Trophoblast cell (in vitro differentiated cells and primary cell): ENCODE results near the gene IL20RA.

Source experiments
- DNase-seq, 2 donors: peaks; one replicate each; pipeline ENCODE4 v3.0.0-alpha.2; 2016
- H2AFZ ChIP-seq: 2 replicates; pipeline ENCODE4 v1.6.1; 2013; ENCODE audit warnings: low read length, moderate library complexity, mild to moderate bottlenecking; ENCODE audit not compliant: insufficient read depth, poor library complexity
- H2AK5ac ChIP-seq: 2 replicates; pipeline ENCODE4 v1.6.1; 2013; ENCODE audit warnings: mild to moderate bottlenecking, low read length
- H2BK120ac ChIP-seq: 2 replicates; pipeline ENCODE4 v1.6.1; 2013; ENCODE audit warnings: low read length, mild to moderate bottlenecking, moderate library complexity; ENCODE audit not compliant: insufficient read depth, poor library complexity
- H2BK12ac ChIP-seq: 2 replicates; pipeline ENCODE4 v1.6.1; 2013; ENCODE audit warnings: mild to moderate bottlenecking, low read length, moderate library complexity
- H2BK5ac ChIP-seq: 2 replicates; pipeline ENCODE4 v1.6.1; 2013; ENCODE audit warnings: low read length, low read depth, moderate library complexity, mild to moderate bottlenecking; ENCODE audit not compliant: poor library complexity
- H3K14ac ChIP-seq: 2 replicates; pipeline ENCODE4 v1.6.1; 2013; ENCODE audit warnings: mild to moderate bottlenecking, low read length
- H3K18ac ChIP-seq: 2 replicates; pipeline ENCODE4 v1.6.1; 2013; ENCODE audit warnings: mild to moderate bottlenecking, low read length
- H3K23ac ChIP-seq: 2 replicates; pipeline ENCODE4 v1.6.1; 2013; ENCODE audit warnings: low read length
- H3K27ac ChIP-seq: 2 replicates; pipeline ENCODE4 v1.5.1; 2013; ENCODE audit warnings: low read depth, mild to moderate bottlenecking, inconsistent platforms, low read length, moderate library complexity
- H3K27me3 ChIP-seq: 2 replicates; pipeline ENCODE4 v1.6.1; 2013; ENCODE audit warnings: inconsistent platforms, mild to moderate bottlenecking, low read length, moderate library complexity; ENCODE audit not compliant: insufficient read depth
- H3K36me3 ChIP-seq, 2 experiments: 1 replicate in 1 of 2; 2 replicates in 1 of 2; pipeline ENCODE4 v1.6.1; 2013; ENCODE audit warnings: low read length in 2 of 2, mild to moderate bottlenecking in 2 of 2, moderate library complexity in 1 of 2; ENCODE audit not compliant: insufficient read depth in 2 of 2, control insufficient read depth in 1 of 2
- H3K4ac ChIP-seq: 2 replicates; pipeline ENCODE4 v1.6.1; 2013; ENCODE audit warnings: low read depth, mild to moderate bottlenecking, low read length, moderate library complexity
- H3K4me1 ChIP-seq, 2 experiments: 1 replicate in 1 of 2; 2 replicates in 1 of 2; pipeline ENCODE4 v1.6.1; 2013; ENCODE audit warnings: low read length in 2 of 2, mild to moderate bottlenecking in 2 of 2, moderate library complexity in 1 of 2; ENCODE audit not compliant: insufficient read depth in 2 of 2, control insufficient read depth in 1 of 2
- H3K4me2 ChIP-seq: 2 replicates; pipeline ENCODE4 v1.6.1; 2013; ENCODE audit warnings: inconsistent platforms, mild to moderate bottlenecking, low read length, moderate library complexity
- H3K4me3 ChIP-seq: 2 replicates; pipeline ENCODE4 v1.5.1; 2013; ENCODE audit warnings: mild to moderate bottlenecking, low read depth, low read length, inconsistent platforms
- H3K79me1 ChIP-seq: one replicate; pipeline ENCODE4 v1.6.1; 2013; ENCODE audit warnings: low read length
- H3K79me2 ChIP-seq: 2 replicates; pipeline ENCODE4 v1.6.1; 2013; ENCODE audit warnings: low read length, mild to moderate bottlenecking; ENCODE audit not compliant: control insufficient read depth, insufficient read depth, poor library complexity
- H3K9ac ChIP-seq: 2 replicates; pipeline ENCODE4 v1.6.1; 2013; ENCODE audit warnings: mild to moderate bottlenecking, low read length
- H3K9me3 ChIP-seq: 2 replicates; pipeline ENCODE4 v1.6.1; 2013; ENCODE audit warnings: low read depth, mild to moderate bottlenecking, control low read depth, inconsistent platforms, low read length; ENCODE audit not compliant: insufficient read depth
- H4K12ac ChIP-seq: 2 replicates; pipeline ENCODE4 v1.6.1; 2013; ENCODE audit warnings: low read depth, mild to moderate bottlenecking, low read length, moderate library complexity
- H4K8ac ChIP-seq: 2 replicates; pipeline ENCODE4 v1.6.1; 2013; ENCODE audit warnings: low read depth, mild to moderate bottlenecking, low read length, moderate library complexity
- H4K91ac ChIP-seq: one replicate; pipeline ENCODE4 v1.6.1; 2013; ENCODE audit warnings: low read depth, mild to moderate bottlenecking, low read length, moderate library complexity
- WGBS: extraction: QIAGEN DNeasy Blood & Tissue Kit; methylation state at CpG from one replicate; pipeline ENCODE4 v1.1.7; 2013; ENCODE audit warnings: missing lambda C conversion rate; ENCODE audit not compliant: insufficient read length, insufficient coverage; ENCODE audit errors: extremely low coverage; 5-methylcytosine and 5-hydroxymethylcytosine counted together

Gene IL20RA

GRCh38 chr6:137005073-137005472, 39.7 kb downstream of the IL20RA start:
- Histone ChIP-seq H2BK120ac (no peak overlapping the region), H4K8ac (no peak overlapping the region), H3K27ac (no peak overlapping the region), H2AFZ (no peak overlapping the region), H3K4me2 (no peak overlapping the region), H3K79me1 (no peaks in the 10 kb centered on the region), H4K91ac (no peak overlapping the region), H4K12ac (no peak overlapping the region), H3K4me1 (no peaks in the 10 kb centered on the region), H2BK12ac (no peak overlapping the region), H3K79me2 (no peaks in the 10 kb centered on the region), H3K9ac (no peak overlapping the region), H2BK5ac (no peak overlapping the region), H3K9me3 (no peaks in the 10 kb centered on the region), H3K14ac (no peak overlapping the region), H3K27me3 (no peaks in the 10 kb centered on the region), H3K18ac (no peak overlapping the region), H3K36me3 (no peaks in the 10 kb centered on the region), H2AK5ac (no peak overlapping the region), H3K23ac (no peak overlapping the region), H3K4me3 (no peak overlapping the region), H3K4ac (no peak overlapping the region)
- no peak for DNase-seq
- WGBS = no CpG with 5 or more reads among the region's 6 CpGs

- Histone ChIP-seq H4K8ac (no peak overlapping the region), H2BK120ac (no peak overlapping the region), H3K27me3 (no peaks in the 10 kb centered on the region), H3K18ac (no peak overlapping the region), H3K4me3 (no peak overlapping the region), H2BK12ac (no peak overlapping the region), H2AK5ac (no peak overlapping the region), H2BK5ac (no peak overlapping the region), H3K4me1 (no peaks in the 10 kb centered on the region), H4K12ac (no peak overlapping the region), H3K4me2 (no peak overlapping the region), H3K23ac (no peak overlapping the region), H3K9me3 (no peaks in the 10 kb centered on the region), H3K4ac (no peak overlapping the region), H3K9ac (no peak overlapping the region), H3K79me2 (no peaks in the 10 kb centered on the region), H3K27ac (no peak overlapping the region), H3K14ac (no peak overlapping the region), H2AFZ (no peak overlapping the region), H3K79me1 (no peaks in the 10 kb centered on the region), H3K36me3 (no peaks in the 10 kb centered on the region), H4K91ac (no peak overlapping the region)
- no CpG with 5 or more reads among the region's 3 CpGs for WGBS
- no peak for DNase-seq
These were observed 42.3 kb downstream of the IL20RA start for GRCh38 chr6:137002505-137002904.

GRCh38 chr6:137001977-137002302, 42.8 kb downstream of the IL20RA start:
- H3K27ac ChIP-seq = no peak overlapping the region
- H3K4me3 ChIP-seq = no peak overlapping the region
- H4K8ac ChIP-seq = no peak overlapping the region
- no peak overlapping the region for H2BK5ac ChIP-seq
- H3K36me3 ChIP-seq = no peaks in the 10 kb centered on the region
- H3K23ac ChIP-seq = no peak overlapping the region
- no peaks in the 10 kb centered on the region for H3K79me1 ChIP-seq
- DNase-seq = no peak
- H3K14ac ChIP-seq = no peak overlapping the region
- H4K91ac ChIP-seq = no peak overlapping the region
- no peak overlapping the region for H3K4ac ChIP-seq
- H4K12ac ChIP-seq = no peak overlapping the region
- no peak overlapping the region for H3K18ac ChIP-seq
- H3K4me2 ChIP-seq = no peak overlapping the region
- H3K4me1 ChIP-seq = no peaks in the 10 kb centered on the region
- no peak overlapping the region for H3K9ac ChIP-seq
- H2AK5ac ChIP-seq = no peak overlapping the region
- no peak overlapping the region for H2BK12ac ChIP-seq
- H3K27me3 ChIP-seq = no peaks in the 10 kb centered on the region
- no peak overlapping the region for H2AFZ ChIP-seq
- H3K79me2 ChIP-seq = no peaks in the 10 kb centered on the region
- H3K9me3 ChIP-seq = no peaks in the 10 kb centered on the region
- WGBS = no CpG with 5 or more reads among the region's 7 CpGs
- no peak overlapping the region for H2BK120ac ChIP-seq

GRCh38 chr6:137001299-137001976, 43.3 kb downstream of the IL20RA start:
- no peak overlapping the region for H3K14ac ChIP-seq
- no CpG with 5 or more reads among the region's 17 CpGs for WGBS
- no peak overlapping the region for H2BK120ac ChIP-seq
- H2AK5ac ChIP-seq = no peak overlapping the region
- no peaks in the 10 kb centered on the region for H3K27me3 ChIP-seq
- no peak overlapping the region for H3K4ac ChIP-seq
- no peaks in the 10 kb centered on the region for H3K4me1 ChIP-seq
- H3K9ac ChIP-seq = no peak overlapping the region
- no peak overlapping the region for H2BK5ac ChIP-seq
- no peaks in the 10 kb centered on the region for H3K79me2 ChIP-seq
- no peak for DNase-seq
- no peak overlapping the region for H4K12ac ChIP-seq
- no peak overlapping the region for H3K18ac ChIP-seq
- no peak overlapping the region for H4K8ac ChIP-seq
- H4K91ac ChIP-seq = no peak overlapping the region
- H3K4me2 ChIP-seq = no peak overlapping the region
- H2AFZ ChIP-seq = no peak overlapping the region
- H3K79me1 ChIP-seq = no peaks in the 10 kb centered on the region
- no peak overlapping the region for H3K27ac ChIP-seq
- H3K9me3 ChIP-seq = no peaks in the 10 kb centered on the region
- H3K36me3 ChIP-seq = no peaks in the 10 kb centered on the region
- no peak overlapping the region for H3K23ac ChIP-seq
- H3K4me3 ChIP-seq = no peak overlapping the region
- H2BK12ac ChIP-seq = no peak overlapping the region
